ENCODE results near the gene SGSM2. TPM values are rescaled to one million over a fixed set of nuclear protein-coding genes. Genes with fewer than 3 reads are reported as not detected.
"Not testable (repeated sequence)": the region's sequence is repeated elsewhere in the genome, so short reads cannot be mapped to it uniquely, and the experiment has no call there.

SGSM2 gene
- total RNA-seq, 2 experiments from 2014 or later: 116 to 131 TPM

DNA sequence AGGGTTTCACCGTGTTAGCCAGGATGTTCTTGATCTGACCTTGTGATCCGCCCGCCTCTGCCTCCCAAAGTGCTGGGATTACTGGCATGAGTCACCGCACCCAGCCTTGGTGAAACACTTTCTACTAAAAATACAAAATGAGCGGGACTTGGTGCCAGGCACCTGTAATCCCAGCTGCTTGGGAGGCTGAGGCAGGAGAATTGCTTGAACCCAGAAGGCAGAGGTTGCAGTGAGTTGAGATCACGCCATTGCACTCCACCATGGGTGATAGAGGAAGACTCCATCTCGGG, 20.4 kb upstream of the SGSM2 start:
- H3K27ac Mint-ChIP-seq; H3K27me3 Mint-ChIP-seq; DNase-seq; H3K4me1 Mint-ChIP-seq; ATAC-seq (ENCODE audit: low read depth); H3K4me3 Mint-ChIP-seq; H3K9me3 Mint-ChIP-seq: not testable (repeated sequence)
- H3K36me3 Mint-ChIP-seq: peaks cover 15% of the 10 kb centered on the region
- POLR2A ChIA-PET: interaction anchor here (0.6 kb wide), 2 partner anchors 56 to 209 kb away, joined by 3 read pairs; no protein-coding TSS in a partner anchor

- DNase-seq: no peak
- H3K36me3 Mint-ChIP-seq: peaks cover 17% of the 10 kb centered on the region
Measured at GRCh38 chr17:2317796-2318195, 19.5 kb upstream of the SGSM2 start.

DNA sequence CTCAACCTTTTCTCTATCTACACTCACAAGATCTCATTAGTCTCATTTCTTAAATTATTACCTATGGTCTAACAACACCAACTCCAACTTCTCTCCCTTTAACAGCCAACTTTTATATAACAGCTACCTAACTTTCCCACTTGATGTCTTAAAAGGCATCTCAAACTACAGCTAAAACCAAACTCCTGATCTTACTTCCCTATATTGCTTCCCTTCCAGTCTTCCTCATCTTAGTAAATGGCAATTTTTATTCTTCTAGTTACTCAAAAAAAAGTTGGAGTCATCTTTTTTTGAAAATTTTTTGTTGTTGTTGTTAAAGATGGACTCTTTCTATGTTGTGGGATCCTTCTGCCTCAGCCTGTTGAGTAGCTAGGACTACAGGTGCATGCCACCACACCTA, 18.2 kb upstream of the SGSM2 start:
- Mint-ChIP-seq H3K36me3 (peaks cover 26% of the 10 kb centered on the region), H3K27me3 (no peaks in the 10 kb centered on the region), H3K9me3 (no peaks in the 10 kb centered on the region), H3K27ac (no peak overlapping the region), H3K4me3 (no peak overlapping the region), H3K4me1 (peaks cover 5% of the 10 kb centered on the region)
- POLR2A ChIA-PET: no interaction called here
- DNase-seq (no peak), ATAC-seq (ENCODE audit: low read depth) (no peak)

More at GRCh38 chr17:2317796-2318195, 19.5 kb upstream of the SGSM2 start:
- Mint-ChIP-seq H3K27me3 (no peaks in the 10 kb centered on the region), H3K4me1 (peaks cover 4% of the 10 kb centered on the region), H3K9me3 (no peaks in the 10 kb centered on the region), H3K27ac (no peak overlapping the region), H3K4me3 (no peak overlapping the region)
- no peak for ATAC-seq (ENCODE audit: low read depth)
- POLR2A ChIA-PET: no interaction called here

DNA sequence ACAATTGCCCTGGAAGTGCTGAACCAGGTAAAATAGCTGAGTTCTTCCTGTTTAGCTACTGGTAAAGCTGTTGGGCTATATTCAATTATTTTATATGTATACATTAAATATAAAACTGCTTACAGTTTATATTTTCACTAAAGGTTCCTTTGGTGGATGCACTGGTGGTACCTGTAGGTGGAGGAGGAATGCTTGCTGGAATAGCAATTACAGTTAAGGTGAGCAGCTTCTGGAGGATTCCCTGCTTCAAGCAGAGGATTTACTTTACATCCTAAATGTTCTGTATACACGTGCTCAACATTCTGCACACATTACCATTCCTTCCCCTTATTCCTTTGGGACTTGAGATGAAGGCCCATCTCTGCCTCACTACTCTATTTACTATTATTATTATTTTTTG, 15.9 kb upstream of the SGSM2 start:
- POLR2A ChIA-PET: interaction anchor here (1.0 kb wide), 1 partner anchor 15 kb away, joined by 3 read pairs; the partner anchor contains the start of gene TSR1

DNA sequence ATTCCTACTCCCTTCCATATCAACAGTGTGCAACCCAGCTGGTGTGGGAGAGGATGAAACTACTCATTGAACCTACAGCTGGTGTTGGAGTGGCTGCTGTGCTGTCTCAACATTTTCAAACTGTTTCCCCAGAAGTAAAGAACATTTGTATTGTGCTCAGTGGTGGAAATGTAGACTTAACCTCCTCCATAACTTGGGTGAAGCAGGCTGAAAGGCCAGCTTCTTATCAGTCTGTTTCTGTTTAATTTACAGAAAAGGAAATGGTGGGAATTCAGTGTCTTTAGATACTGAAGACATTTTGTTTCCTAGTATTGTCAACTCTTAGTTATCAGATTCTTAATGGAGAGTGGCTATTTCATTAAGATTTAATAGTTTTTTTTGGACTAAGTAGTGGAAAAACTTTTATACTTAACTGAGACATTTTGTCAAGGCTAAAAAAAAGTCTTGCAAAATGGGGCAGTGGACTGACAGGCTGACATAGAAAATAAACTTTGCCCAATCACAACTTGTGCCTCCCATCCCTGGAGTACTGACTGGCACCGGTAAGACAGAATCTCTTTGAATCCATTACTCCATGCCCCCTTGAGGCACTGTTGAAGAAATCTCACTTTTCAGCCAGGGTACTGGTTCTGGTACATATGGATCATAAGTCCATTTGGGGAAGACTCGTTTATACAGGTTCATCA, 13.5 kb upstream of the SGSM2 start:
- POLR2A ChIA-PET: interaction anchor here (0.8 kb wide), 1 partner anchor 16 kb away, joined by 3 read pairs; no protein-coding TSS in a partner anchor
- no peak overlapping the region for H3K27ac Mint-ChIP-seq
- H3K9me3 Mint-ChIP-seq: no peaks in the 10 kb centered on the region
- no peak for DNase-seq
- H3K27me3 Mint-ChIP-seq: no peaks in the 10 kb centered on the region
- peaks cover 43% of the 10 kb centered on the region for H3K36me3 Mint-ChIP-seq
- peaks cover 16% of the 10 kb centered on the region for H3K4me1 Mint-ChIP-seq
- H3K4me3 Mint-ChIP-seq: no peak overlapping the region
- no peak for ATAC-seq (ENCODE audit: low read depth)

More for the DNA sequence above, 15.9 kb upstream of the SGSM2 start:
- DNase-seq (no peak), ATAC-seq (ENCODE audit: low read depth) (no peak)
- Mint-ChIP-seq H3K27ac (no peak overlapping the region), H3K4me3 (no peak overlapping the region), H3K36me3 (peaks cover 42% of the 10 kb centered on the region), H3K9me3 (no peaks in the 10 kb centered on the region), H3K27me3 (no peaks in the 10 kb centered on the region), H3K4me1 (peaks cover 16% of the 10 kb centered on the region)

DNA sequence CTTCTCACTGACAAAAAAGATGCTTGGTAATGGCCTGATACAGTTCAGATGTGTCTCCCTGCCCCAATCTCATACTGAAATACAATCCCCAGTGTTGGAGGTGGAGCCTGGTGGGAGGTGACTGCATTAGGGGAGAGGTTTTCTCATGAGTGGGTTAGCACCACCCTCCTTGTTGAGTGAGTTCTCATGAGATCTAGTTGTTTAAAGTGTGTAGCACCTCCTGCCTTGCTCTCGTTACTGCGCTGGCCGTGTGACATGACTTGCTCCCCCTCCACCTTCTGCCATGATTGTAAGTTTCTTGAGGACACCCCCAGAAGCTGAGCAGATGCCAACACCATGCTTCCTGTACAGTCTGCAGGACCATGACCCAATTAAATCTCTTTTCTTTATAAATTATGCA, 6.0 kb upstream of the SGSM2 start:
- Mint-ChIP-seq H3K4me3 (no peak overlapping the region), H3K36me3 (peaks cover 21% of the 10 kb centered on the region), H3K27ac (no peak overlapping the region), H3K4me1 (peaks cover 23% of the 10 kb centered on the region), H3K27me3 (no peaks in the 10 kb centered on the region), H3K9me3 (no peaks in the 10 kb centered on the region)
- DNase-seq (no peak), ATAC-seq (ENCODE audit: low read depth) (no peak)
- POLR2A ChIA-PET: no interaction called here

DNA sequence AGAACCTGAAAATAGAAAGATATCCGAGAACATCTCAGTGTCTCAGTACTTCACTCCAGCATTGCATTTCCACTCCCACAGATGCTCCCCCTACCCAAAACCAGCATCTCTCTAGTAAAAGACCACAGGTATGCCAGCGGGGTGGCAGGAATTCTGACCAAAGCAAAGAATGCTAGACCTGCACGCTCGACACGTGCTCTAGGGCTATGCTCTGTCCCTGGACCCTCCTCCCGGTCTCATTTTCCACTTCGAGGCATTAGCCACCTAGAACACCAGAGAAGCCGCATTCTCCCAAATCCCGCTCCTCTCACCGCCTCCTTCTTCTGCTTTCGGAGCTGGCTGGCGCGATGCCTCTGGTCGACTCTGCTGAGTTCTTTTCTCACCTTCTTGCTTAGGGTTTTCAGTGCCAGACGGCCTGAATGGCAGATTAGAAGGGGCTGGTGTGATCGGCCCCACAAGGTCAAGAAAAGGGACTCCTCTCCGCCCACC, 1.5 kb upstream of the SGSM2 start:
- no peak for DNase-seq
- Mint-ChIP-seq H3K4me1 (peaks cover 18% of the 10 kb centered on the region), H3K27ac (peak overlapping the region; percentile 91), H3K4me3 (peak overlapping the region; percentile 98), H3K27me3 (no peaks in the 10 kb centered on the region), H3K36me3 (peaks cover 13% of the 10 kb centered on the region), H3K9me3 (no peaks in the 10 kb centered on the region)
- POLR2A ChIA-PET: interaction anchor here (0.7 to 3.4 kb wide), 16 partner anchors 8 to 619 kb away, joined by 3 to 25 read pairs (median 6); partner anchors contain the start of genes HIC1, SMG6 and SRR
- ATAC-seq (ENCODE audit: low read depth): no peak

GRCh38 chr17:2336215-2336851, 968 bp upstream of the SGSM2 start, which contains the start of gene TSR1:
TSR1 (minus strand) TSS chr17:2336457; CDS start chr17:2336427, 30 bp downstream.
- H3K4me3 Mint-ChIP-seq: peak within 1 kb of the TSS; percentile 98

GRCh38 chr17:2337544-2338314, 428 bp downstream of the SGSM2 start:
- DNase-seq: peak; percentile 72
- H3K27me3 Mint-ChIP-seq: no peaks in the 10 kb centered on the region
- POLR2A ChIA-PET: interaction anchor here (0.7 to 3.4 kb wide), 6 partner anchors 16 to 621 kb away, joined by 3 to 25 read pairs (median 5); partner anchors contain the start of genes HIC1, SMG6 and SRR
- peaks cover 22% of the 10 kb centered on the region for H3K4me1 Mint-ChIP-seq
- H3K4me3 Mint-ChIP-seq: peak overlapping the region; percentile 98
- no peaks in the 10 kb centered on the region for H3K9me3 Mint-ChIP-seq
- ATAC-seq (ENCODE audit: low read depth): peak; percentile 25
- peaks cover 16% of the 10 kb centered on the region for H3K36me3 Mint-ChIP-seq
- peak overlapping the region; percentile 51 for H3K27ac Mint-ChIP-seq

More at GRCh38 chr17:2336215-2336851, 968 bp upstream of the SGSM2 start, which contains the start of gene TSR1:
- Mint-ChIP-seq H3K36me3 (peaks cover 13% of the 10 kb centered on the region), H3K4me1 (peaks cover 17% of the 10 kb centered on the region), H3K9me3 (no peaks in the 10 kb centered on the region), H3K27ac (peak within 1 kb of the TSS; percentile 91), H3K27me3 (no peaks in the 10 kb centered on the region)
- ATAC-seq (ENCODE audit: low read depth) (peak; percentile 87), DNase-seq (peak; percentile 90)
- POLR2A ChIA-PET: interaction anchor here (0.7 to 3.4 kb wide), 19 partner anchors 9 to 619 kb away, joined by 3 to 25 read pairs (median 3); partner anchors contain the start of genes HIC1, SMG6 and SRR

GRCh38 chr17:2338315-2338657, 985 bp downstream of the SGSM2 start:
- H3K9me3 Mint-ChIP-seq: no peaks in the 10 kb centered on the region
- ATAC-seq (ENCODE audit: low read depth) (no peak), DNase-seq (no peak)
- peak overlapping the region; percentile 51 for H3K27ac Mint-ChIP-seq
- POLR2A ChIA-PET: interaction anchor here (1.4 to 3.4 kb wide), 3 partner anchors 16 to 283 kb away, joined by 4 to 25 read pairs (median 20); partner anchors contain the start of genes HIC1, SMG6 and SRR
- no peaks in the 10 kb centered on the region for H3K27me3 Mint-ChIP-seq
- peaks cover 25% of the 10 kb centered on the region for H3K4me1 Mint-ChIP-seq
- H3K4me3 Mint-ChIP-seq: peak overlapping the region; percentile 79
- peaks cover 16% of the 10 kb centered on the region for H3K36me3 Mint-ChIP-seq

- DNase-seq: peak; percentile 46
- POLR2A ChIA-PET: interaction anchor here (0.6 to 1.2 kb wide), 2 partner anchors 8 to 9 kb away, joined by 6 read pairs; no protein-coding TSS in a partner anchor
- peaks cover 21% of the 10 kb centered on the region for H3K4me1 Mint-ChIP-seq
- no peaks in the 10 kb centered on the region for H3K9me3 Mint-ChIP-seq
- no peaks in the 10 kb centered on the region for H3K27me3 Mint-ChIP-seq
- ATAC-seq (ENCODE audit: low read depth): peak; percentile 82
- H3K36me3 Mint-ChIP-seq: peaks cover 13% of the 10 kb centered on the region
- H3K4me3 Mint-ChIP-seq: peak overlapping the region; percentile 9
- peak overlapping the region; percentile 16 for H3K27ac Mint-ChIP-seq
Measured at GRCh38 chr17:2343421-2343820, 6.1 kb downstream of the SGSM2 start.

GRCh38 chr17:2344528-2344927, 7.2 kb downstream of the SGSM2 start:
- DNase-seq: no peak
- Mint-ChIP-seq H3K36me3 (peaks cover 12% of the 10 kb centered on the region), H3K4me3 (no peak overlapping the region), H3K4me1 (peaks cover 19% of the 10 kb centered on the region), H3K27me3 (no peaks in the 10 kb centered on the region), H3K9me3 (no peaks in the 10 kb centered on the region), H3K27ac (peak overlapping the region; percentile 45)
- POLR2A ChIA-PET: no interaction called here
- ATAC-seq (ENCODE audit: low read depth): no peak

DNA sequence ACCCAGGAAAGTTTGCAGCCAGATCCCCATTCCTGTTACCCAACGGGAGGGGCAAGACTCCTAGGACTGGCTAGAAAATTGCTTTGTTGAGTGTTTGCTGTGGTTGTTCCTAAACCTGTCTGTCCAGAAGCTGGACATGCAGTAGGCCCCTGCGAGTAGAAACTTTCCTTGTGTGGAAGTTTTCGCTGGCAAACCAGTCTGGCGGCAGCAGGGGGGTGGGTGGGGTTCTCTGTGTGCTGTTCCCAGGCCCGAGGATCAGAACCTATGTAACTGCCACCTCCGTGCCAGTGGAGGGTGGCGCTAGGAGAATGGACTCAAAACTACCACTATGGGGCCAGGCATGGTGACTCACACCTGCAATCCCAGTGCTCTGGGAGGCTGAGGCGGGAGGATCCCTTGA, 9.2 kb downstream of the SGSM2 start:
- no peaks in the 10 kb centered on the region for H3K27me3 Mint-ChIP-seq
- peaks cover 10% of the 10 kb centered on the region for H3K36me3 Mint-ChIP-seq
- no peaks in the 10 kb centered on the region for H3K9me3 Mint-ChIP-seq
- DNase-seq (no peak), ATAC-seq (ENCODE audit: low read depth) (no peak)
- H3K4me1 Mint-ChIP-seq: peaks cover 19% of the 10 kb centered on the region
- no peak overlapping the region for H3K27ac Mint-ChIP-seq
- POLR2A ChIA-PET: interaction anchor here (1.5 kb wide), 1 partner anchor 10 kb away, joined by 3 read pairs; no protein-coding TSS in a partner anchor
- no peak overlapping the region for H3K4me3 Mint-ChIP-seq

Data from activated naive CD8-positive, alpha-beta T cell treated with anti-CD3 and anti-CD28 coated beads, Interleukin-2, amount 10 ng/mL, durations not matched to agents 7 days and 5 days (primary cell).